Gastrocnemius medialis (tissue), 4 donors: ENCODE data around the gene CHRD. TPM values are rescaled to one million over a fixed set of nuclear protein-coding genes. Genes with fewer than 3 reads are reported as not detected.
A peak's percentile ranks its signal among the peaks of the same experiment; 100 is the strongest.
"Not testable (repeated sequence)": the region's sequence is repeated elsewhere in the genome, so short reads cannot be mapped to it uniquely, and the experiment has no call there.

Source experiments
- ATAC-seq, 2 donors: fragments of 150-250 bp; one replicate each; pipeline ENCODE4 v1.9.1; 2016
- DNase-seq, 2 donors: peaks; one replicate each; pipeline ENCODE4 v3.0.0-alpha.2; 2019
- H3K27ac ChIP-seq, 4 donors: fragments of 200-600 bp; sonication (generic); 1 replicate in 1 of 4; 2 replicates in 3 of 4; pipeline ENCODE4 v1.5.1; 2016 to 2018; ENCODE audit warnings: mild to moderate bottlenecking in 2 of 4, moderate library complexity in 1 of 4
- H3K27me3 ChIP-seq, 3 donors: fragments of 200-600 bp; sonication (generic) in 2 of 3; 1 replicate in 1 of 3; 2 replicates in 2 of 3; pipeline versions ENCODE4 v1.5.1 to v1.6.0; 2016 to 2019; ENCODE audit warnings: mild to moderate bottlenecking in 1 of 3, moderate library complexity in 1 of 3
- H3K36me3 ChIP-seq, 2 donors: fragments of 200-600 bp; sonication (generic) in 1 of 2; one replicate each; pipeline ENCODE4 v1.5.1; 2017 to 2018
- H3K4me1 ChIP-seq, 2 donors: fragments of 200-600 bp; sonication (generic) in 1 of 2; one replicate each; pipeline ENCODE4 v1.5.1; 2016 to 2017; ENCODE audit warnings: mild to moderate bottlenecking in 2 of 2
- H3K4me3 ChIP-seq, 4 donors: fragments of 200-600 bp; sonication (generic) in 3 of 4; 1 replicate in 1 of 4; 2 replicates in 3 of 4; pipeline ENCODE4 v1.5.1; 2016 to 2019; ENCODE audit warnings: mild to moderate bottlenecking in 2 of 4
- H3K9me3 ChIP-seq, 3 donors: fragments of 200-600 bp; sonication (generic) in 2 of 3; 1 replicate in 1 of 3; 2 replicates in 2 of 3; pipeline ENCODE4 v1.5.1; 2016 to 2019
- CTCF ChIP-seq, 5 experiments: fragments of 450-650 bp in 3 of 5; fragments of 200-600 bp in 2 of 5; sonication (generic) in 2 of 5; IDR thresholded peaks in 4 of 5; conservative IDR thresholded peaks in 1 of 5; 1 replicate in 4 of 5; 2 replicates in 1 of 5; pipeline ENCODE4 v1.5.1; 2016 to 2019; ENCODE audit warnings: antibody characterized with exemption in 5 of 5, mild to moderate bottlenecking in 3 of 5, moderate library complexity in 3 of 5
- POLR2A ChIP-seq, 2 donors: fragments of 450-650 bp; IDR thresholded peaks; one replicate each; pipeline ENCODE4 v1.6.1; 2017; ENCODE audit warnings: antibody characterized with exemption in 2 of 2, mild to moderate bottlenecking in 2 of 2, moderate library complexity in 2 of 2
- in situ Hi-C, 4 donors: fragments of 200-750 bp; cut with MboI; loops; one replicate each; pipeline versions ENCODE4 v1.15.0 to v1.8.0; 2017; ENCODE audit warnings: low sequenced_read_pairs in 4 of 4
- intact Hi-C: fragments of 100-400 bp; cut with DNase I; formaldehyde crosslinking; loops from one replicate; pipeline ENCODE4 v1.15.1; 2023; ENCODE audit warnings: low total_unique reads
- total RNA-seq, 4 donors: library from RNA; depleted of rRNA; stranded (reverse); fragments of >200 nt; gene quantifications; one replicate each; pipeline versions ENCODE4 v1.1.0 to v1.2.3, GENCODE V29; 2016

The CHRD gene
- total RNA-seq, 4 donors from 2014 or later = 2.6 to 5.7 (median 3.4) TPM

GRCh38 chr3:184428561-184429175 is 48.8 kb downstream of the CHRD start:
- in situ Hi-C loops = no loop called here
- Histone ChIP-seq H3K27ac (no peak overlapping the region), H3K27me3 (no peaks in the 10 kb centered on the region), H3K4me3 (no peak overlapping the region), H3K9me3 (no peaks in the 10 kb centered on the region), H3K36me3 (no peaks in the 10 kb centered on the region), H3K4me1 (no peaks in the 10 kb centered on the region)
- DNase-seq (no peak), ATAC-seq (peak in 1 of 2 donors; percentile 58)
- TF ChIP-seq CTCF (IDR thresholded peaks at IDR 0.05 in 4 of 5, conservative IDR thresholded peaks at IDR 0.05 in 1 of 5) = no peak
- TF ChIP-seq POLR2A (IDR thresholded peaks at IDR 0.05) = no peak
- intact Hi-C loops = no loop called here

GRCh38 chr3:184429786-184430185 is 49.9 kb downstream of the CHRD start:
- H3K9me3 ChIP-seq = no peaks in the 10 kb centered on the region
- TF ChIP-seq POLR2A (IDR thresholded peaks at IDR 0.05) (no peak), CTCF (IDR thresholded peaks at IDR 0.05 in 4 of 5, conservative IDR thresholded peaks at IDR 0.05 in 1 of 5) (no peak)

GRCh38 chr3:184430940-184431339 is 51.1 kb downstream of the CHRD start:
- H3K27ac ChIP-seq = no peak overlapping the region
- ATAC-seq (no peak), DNase-seq (no peak)
- intact Hi-C loops (no loop called here), in situ Hi-C loops (no loop called here)
- H3K4me1 ChIP-seq = no peaks in the 10 kb centered on the region
- TF ChIP-seq CTCF (IDR thresholded peaks at IDR 0.05 in 4 of 5, conservative IDR thresholded peaks at IDR 0.05 in 1 of 5) (no peak), POLR2A (IDR thresholded peaks at IDR 0.05) (no peak)
- H3K27me3 ChIP-seq = no peaks in the 10 kb centered on the region
- H3K4me3 ChIP-seq = no peak overlapping the region
- no peaks in the 10 kb centered on the region for H3K9me3 ChIP-seq
- H3K36me3 ChIP-seq = no peaks in the 10 kb centered on the region

More at GRCh38 chr3:184429786-184430185, 49.9 kb downstream of the CHRD start:
- H3K27ac ChIP-seq = no peak overlapping the region
- H3K4me1 ChIP-seq = no peaks in the 10 kb centered on the region
- DNase-seq (no peak), ATAC-seq (no peak)
- H3K4me3 ChIP-seq = no peak overlapping the region
- no peaks in the 10 kb centered on the region for H3K36me3 ChIP-seq
- intact Hi-C loops = no loop called here
- no peaks in the 10 kb centered on the region for H3K27me3 ChIP-seq
- in situ Hi-C loops = no loop called here

GRCh38 chr3:184433178-184433577 is 53.3 kb downstream of the CHRD start:
- intact Hi-C loops, H3K27me3 ChIP-seq, H3K4me1 ChIP-seq, ATAC-seq, H3K36me3 ChIP-seq, H3K27ac ChIP-seq, DNase-seq, in situ Hi-C loops, H3K4me3 ChIP-seq, H3K9me3 ChIP-seq: not testable (repeated sequence)

- ATAC-seq = no peak
- no peaks in the 10 kb centered on the region for H3K36me3 ChIP-seq
- no peak overlapping the region for H3K27ac ChIP-seq
- in situ Hi-C loops (no loop called here), intact Hi-C loops (no loop called here)
- TF ChIP-seq CTCF (IDR thresholded peaks at IDR 0.05 in 4 of 5, conservative IDR thresholded peaks at IDR 0.05 in 1 of 5) = no peak
- DNase-seq = no peak
- H3K4me1 ChIP-seq = no peaks in the 10 kb centered on the region
- H3K27me3 ChIP-seq = no peaks in the 10 kb centered on the region
- no peaks in the 10 kb centered on the region for H3K9me3 ChIP-seq
- no peak overlapping the region for H3K4me3 ChIP-seq
These were observed 59.2 kb downstream of the CHRD start for GRCh38 chr3:184439096-184439495.

Other genes with a start within 250 kb of the CHRD start
- 10 to 100 TPM; 42.6 to 56.8 (median 53.4) TPM for gene EIF2B5, start 244.7 kb upstream of the CHRD start, total RNA-seq
- gene DVL3, start 224.7 kb upstream of the CHRD start, total RNA-seq = 10 to 100 TPM; 36.5 to 58.1 (median 48.0) TPM
- 100 to 1,000 TPM; 110 to 132 (median 117) TPM for gene AP2M1, start 205.2 kb upstream of the CHRD start, total RNA-seq
- 10 to 100 TPM; 52.6 to 96.4 (median 63.2) TPM for gene ABCF3, start 193.9 kb upstream of the CHRD start, total RNA-seq
- gene VWA5B2, start 150.5 kb upstream of the CHRD start, total RNA-seq = not detected
- gene ALG3, start 131.1 kb upstream of the CHRD start, total RNA-seq = 10 to 100 TPM; 35.0 to 58.1 (median 50.1) TPM
- gene EEF1AKMT4, start 130.4 kb upstream of the CHRD start, total RNA-seq = 10 to 100 TPM in 2 of 4 donors, 1 to 10 TPM in 2; 5.7 to 14.6 (median 8.5) TPM
- not detected for gene CAMK2N2, start 118.5 kb upstream of the CHRD start, total RNA-seq
- not detected for gene ECE2, start 104.0 kb upstream of the CHRD start, total RNA-seq
- gene PSMD2, start 80.8 kb upstream of the CHRD start, total RNA-seq = 100 to 1,000 TPM; 560 to 831 (median 720) TPM
- gene EIF4G1, start 65.4 kb upstream of the CHRD start, total RNA-seq = 100 to 1,000 TPM; 474 to 863 (median 735) TPM
- 10 to 100 TPM; 14.7 to 27.1 (median 18.8) TPM for gene FAM131A, start 42.5 kb upstream of the CHRD start, total RNA-seq
- 1 to 10 TPM in 2 of 4 donors, under 1 TPM in 2; 0.62 to 1.2 (median 0.92) TPM for gene CLCN2, start 18.4 kb upstream of the CHRD start, total RNA-seq
- 10 to 100 TPM; 45.5 to 87.7 (median 53.0) TPM for gene POLR2H, start 18.3 kb upstream of the CHRD start, total RNA-seq
- 1 to 10 TPM in 1 of 4 donors, under 1 TPM in 2, not detected in 1; 0.36 to 2.5 (median 0.69) TPM for gene THPO, start 1.8 kb upstream of the CHRD start, total RNA-seq
- gene EPHB3, start 181.7 kb downstream of the CHRD start, total RNA-seq = under 1 TPM; 0.10 to 0.24 (median 0.12) TPM